ENCODE data around the gene POMC. TPM values are rescaled to one million over a fixed set of nuclear protein-coding genes. Genes with fewer than 3 reads are reported as not detected.

The POMC gene
- total and polyA plus RNA-seq, 2 of the 8 experiments (the other 6 are each of a cell fraction or from before 2014, with no cell fraction given) = 1.7 to 4.7 TPM

DNA sequence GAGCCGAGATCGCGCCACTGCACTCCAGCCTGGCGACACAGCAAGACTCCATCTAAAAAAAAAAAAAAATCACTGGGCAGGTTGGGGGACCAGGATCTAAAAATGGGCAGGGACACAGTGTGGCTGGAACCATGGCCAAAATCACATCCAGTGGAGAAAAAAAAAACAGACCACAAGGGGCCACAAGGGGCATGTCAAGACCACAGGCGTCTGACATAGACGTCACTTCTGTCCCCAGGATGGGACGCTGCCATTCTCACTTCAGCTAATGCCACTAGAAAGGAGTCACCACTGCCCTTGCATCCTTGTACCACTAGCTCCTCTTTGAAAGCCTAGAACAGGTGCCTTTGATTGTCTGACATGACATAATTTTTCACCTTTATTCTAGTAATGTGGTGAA lies 2.5 kb upstream of the POMC start:
- no peak overlapping the region for H4K5ac ChIP-seq (ENCODE audit: insufficient read length, low read depth, low read length)
- H2BK12ac ChIP-seq (ENCODE audit: low read depth, low read length) = no peak overlapping the region
- H4K20me1 ChIP-seq (replicated peaks in 1 of 2; ENCODE audit: control insufficient read depth in 1 of 2, insufficient read depth in 2 of 2, low read length in 2 of 2) = peaks cover 0 to 2% of the 10 kb centered on the region in 2 experiments
- H3K4me2 ChIP-seq (ENCODE audit: insufficient read depth in 1 of 2, low read depth in 2 of 2, low read length in 2 of 2) = no peak overlapping the region
- peaks cover 6% of the 10 kb centered on the region; the same call in 1 of the 2 replicates for H3K23me2 ChIP-seq (ENCODE audit: low read depth, low read length)
- ChIA-PET POLR2A (ENCODE audit: partially characterized antibody) (interaction anchor here (0.6 to 1.5 kb wide), 2 partner anchors 59 to 1049 kb away, joined by 3 read pairs; no protein-coding TSS in a partner anchor), CTCF (ENCODE audit: partially characterized antibody) (interaction anchor here (1.3 to 11.9 kb wide), 2 partner anchors 23 to 198 kb away, joined by 3 to 106 read pairs; no protein-coding TSS in a partner anchor)
- DNase-seq (ENCODE audit: low read depth in 1 of 2, low spot score in 2 of 2) (no peak), FAIRE-seq (no peak)
- TF ChIP-seq RXRA (IDR thresholded peaks at IDR 0.05; ENCODE audit: insufficient read depth, low read depth, low read length) (no peak), CTCF (IDR thresholded peaks at IDR 0.05; ENCODE audit: control extremely low read depth in 1 of 3, insufficient read depth in 1 of 3, low read depth in 1 of 3, low read length in 3 of 3) (0 out of 4 replicates have a peak, but pooled peaks of 1 of the 3 experiments have one; percentile 6), BCL11A (IDR thresholded peaks at IDR 0.05; ENCODE audit: low read depth in 2 of 2, low read length in 2 of 2) (no peak)
- H2BK20ac ChIP-seq (ENCODE audit: low read length) = no peak overlapping the region
- H2AK5ac ChIP-seq (ENCODE audit: low read depth, low read length) = no peak overlapping the region
- H3K56ac ChIP-seq (replicated peaks; ENCODE audit: insufficient read length, low read depth, low read length) = no peak overlapping the region
- no peak overlapping the region for H2BK5ac ChIP-seq (ENCODE audit: low read depth, low read length)
- H2BK120ac ChIP-seq (replicated peaks; ENCODE audit: low read depth, low read length) = no peak overlapping the region
- no peaks in the 10 kb centered on the region for H3K79me1 ChIP-seq (ENCODE audit: low read depth, low read length)
- H3K23ac ChIP-seq (ENCODE audit: insufficient read length) = no peak overlapping the region
- H3K36me3 ChIP-seq (ENCODE audit: control insufficient read depth in 2 of 4, insufficient read depth in 4 of 4, low read length in 3 of 4) = no peaks in the 10 kb centered on the region
- H3K14ac ChIP-seq (ENCODE audit: insufficient read length) = no peak overlapping the region
- no peak overlapping the region for H4K91ac ChIP-seq (replicated peaks; ENCODE audit: insufficient read length, low read length)
- H2BK15ac ChIP-seq (ENCODE audit: low read length) = no peak overlapping the region
- H3K27ac ChIP-seq (ENCODE audit: low read depth, low read length) = no peak overlapping the region
- WGBS, 2 experiments (ENCODE audit: extremely low coverage in 1 of 2, insufficient coverage in 1 of 2, insufficient read length in 1 of 2, insufficient replicate concordance in 2 of 2, low coverage in 1 of 2, low lambda C conversion rate in 2 of 2, missing lambda C conversion rate in 1 of 2) = 79% methylated on average over 6 of the region's 7 CpGs; no CpG with 5 or more reads in 1 of the 2 experiments
- H4K8ac ChIP-seq (ENCODE audit: extremely low read depth, insufficient read depth, low read length) = no peak overlapping the region
- no peak overlapping the region for H3K4me3 ChIP-seq (ENCODE audit: extremely low read depth in 1 of 4, insufficient read depth in 2 of 4, low read depth in 3 of 4, low read length in 4 of 4)
- no peak overlapping the region for H3K9ac ChIP-seq (replicated peaks in 1 of 4; ENCODE audit: extremely low read depth in 1 of 4, low read depth in 3 of 4, low read length in 3 of 4)
- no peaks in the 10 kb centered on the region for H3K9me3 ChIP-seq (ENCODE audit: insufficient read depth in 2 of 2, low read depth in 1 of 2, low read length in 1 of 2)
- H2AFZ ChIP-seq (ENCODE audit: low read length) = no peak overlapping the region
- H3K79me2 ChIP-seq (ENCODE audit: control insufficient read depth in 1 of 2, insufficient read depth in 2 of 2, low read length in 2 of 2) = no peaks in the 10 kb centered on the region
- no peak overlapping the region for H3K4ac ChIP-seq (replicated peaks; ENCODE audit: insufficient read length, low read depth, low read length)
- peaks cover 0 to 4% (median 3%) of the 10 kb centered on the region in 4 experiments; a peak in 5 of 7 replicates for H3K4me1 ChIP-seq (replicated peaks in 1 of 4; ENCODE audit: control insufficient read depth in 3 of 4, insufficient read depth in 4 of 4, low read length in 3 of 4)
- peaks cover 14 to 45% (median 40%) of the 10 kb centered on the region in 4 experiments for H3K27me3 ChIP-seq (replicated peaks in 1 of 4; ENCODE audit: control insufficient read depth in 3 of 4, extremely low read depth in 1 of 4, insufficient read depth in 3 of 4, low read length in 3 of 4)
- no peak overlapping the region for H3K18ac ChIP-seq (ENCODE audit: extremely low read depth, low read length)
